ENCODE data around the gene CD48.
A peak's percentile ranks its signal among the peaks of the same experiment; 100 is the strongest.

Gene CD48

DNA sequence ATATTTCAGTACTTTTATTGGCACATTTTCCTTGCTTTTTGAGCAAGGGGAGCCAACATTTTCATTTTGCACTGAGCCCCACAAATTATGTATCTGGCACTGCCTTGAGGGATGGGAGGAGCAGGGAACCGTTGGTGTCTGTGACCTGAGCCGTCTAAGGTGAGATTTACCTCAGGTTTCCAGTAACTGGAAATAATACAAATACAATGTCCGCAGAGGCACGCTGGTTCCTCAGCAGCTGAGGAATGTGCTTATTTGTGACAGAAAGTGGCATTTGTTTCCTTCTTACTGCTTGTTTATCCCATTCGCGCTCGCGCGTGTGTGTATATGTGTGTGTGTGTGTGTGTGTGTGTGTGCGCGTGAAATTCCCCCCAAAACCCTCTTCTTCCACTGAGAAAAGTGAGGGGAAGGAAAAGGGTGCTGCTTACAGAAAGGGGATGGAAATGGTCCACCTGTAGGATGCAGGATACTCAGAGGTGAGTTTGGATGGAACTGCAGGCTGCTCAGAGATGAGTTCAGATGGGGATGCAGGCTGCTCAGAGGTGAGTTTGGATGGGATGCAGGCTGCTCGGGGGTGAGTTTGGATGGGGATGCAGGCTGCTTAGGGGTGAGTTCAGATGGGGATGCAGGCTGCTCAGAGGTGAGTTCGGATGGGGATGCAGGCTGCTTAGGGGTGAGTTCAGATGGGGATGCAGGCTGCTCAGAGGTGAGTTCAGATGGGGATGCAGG lies 34.6 kb downstream of the CD48 start:
- no peak for DNase-seq (ENCODE audit: low read depth in 2 of 2)

DNA sequence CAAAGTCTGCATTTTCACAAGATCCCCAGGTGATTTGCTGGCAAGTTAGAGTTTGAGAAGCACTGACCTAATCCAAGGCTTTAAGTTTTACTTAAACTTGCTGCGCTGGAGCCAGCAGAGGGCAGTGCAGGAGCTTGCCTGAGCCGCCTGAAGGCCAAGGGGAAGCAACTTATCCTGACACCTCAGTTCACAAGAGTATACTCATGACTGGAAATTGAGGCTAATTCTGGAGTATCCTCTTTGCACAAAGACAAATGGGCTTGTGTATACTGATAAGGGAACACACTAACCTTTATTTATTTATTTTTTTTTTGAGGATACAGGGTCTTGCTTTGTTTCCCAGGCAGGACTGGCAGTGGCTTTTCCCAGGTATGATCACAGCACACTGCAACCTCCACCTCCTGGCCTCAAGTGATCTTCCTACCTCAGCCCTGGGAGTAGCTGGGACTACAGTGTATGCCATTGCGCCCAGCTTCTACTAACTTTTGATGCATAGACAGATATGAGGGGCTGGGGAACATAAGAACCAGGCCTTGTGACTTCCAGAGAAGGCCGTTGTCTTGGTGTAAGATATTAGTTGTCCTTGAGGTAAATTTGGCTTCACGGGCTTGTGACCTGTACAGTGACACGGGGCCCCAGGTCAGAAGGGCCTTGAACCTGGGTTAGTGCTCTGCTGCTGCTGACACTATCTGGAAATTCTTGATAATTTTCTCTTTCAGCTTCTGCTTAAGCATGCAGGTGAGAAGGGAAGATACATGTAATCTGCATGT lies 35.8 kb downstream of the CD48 start:
- DNase-seq (ENCODE audit: low read depth in 2 of 2), result peak in 1 of 2 experiments; percentile 7

DNA sequence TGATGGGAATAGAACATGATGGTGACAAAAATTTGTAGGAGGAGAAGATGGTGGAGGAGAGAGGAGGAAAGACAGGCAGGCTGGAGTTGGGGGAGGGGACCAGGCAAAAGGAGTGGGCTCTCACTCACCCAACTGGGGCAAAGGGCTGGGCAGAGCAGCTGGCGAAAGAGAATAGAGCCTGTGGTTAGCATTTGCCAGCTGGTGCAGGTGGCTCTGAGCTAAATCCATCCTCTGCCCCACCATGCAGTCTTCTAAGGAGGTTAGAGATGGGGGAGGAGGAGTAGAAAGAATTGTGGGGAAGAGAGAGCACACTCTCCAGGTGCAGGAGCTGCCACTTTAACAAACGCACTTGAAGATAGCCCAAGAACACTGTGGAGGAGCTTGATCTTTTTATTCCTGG lies 37.2 kb downstream of the CD48 start:
- no peak for DNase-seq (ENCODE audit: low read depth in 2 of 2)

DNA sequence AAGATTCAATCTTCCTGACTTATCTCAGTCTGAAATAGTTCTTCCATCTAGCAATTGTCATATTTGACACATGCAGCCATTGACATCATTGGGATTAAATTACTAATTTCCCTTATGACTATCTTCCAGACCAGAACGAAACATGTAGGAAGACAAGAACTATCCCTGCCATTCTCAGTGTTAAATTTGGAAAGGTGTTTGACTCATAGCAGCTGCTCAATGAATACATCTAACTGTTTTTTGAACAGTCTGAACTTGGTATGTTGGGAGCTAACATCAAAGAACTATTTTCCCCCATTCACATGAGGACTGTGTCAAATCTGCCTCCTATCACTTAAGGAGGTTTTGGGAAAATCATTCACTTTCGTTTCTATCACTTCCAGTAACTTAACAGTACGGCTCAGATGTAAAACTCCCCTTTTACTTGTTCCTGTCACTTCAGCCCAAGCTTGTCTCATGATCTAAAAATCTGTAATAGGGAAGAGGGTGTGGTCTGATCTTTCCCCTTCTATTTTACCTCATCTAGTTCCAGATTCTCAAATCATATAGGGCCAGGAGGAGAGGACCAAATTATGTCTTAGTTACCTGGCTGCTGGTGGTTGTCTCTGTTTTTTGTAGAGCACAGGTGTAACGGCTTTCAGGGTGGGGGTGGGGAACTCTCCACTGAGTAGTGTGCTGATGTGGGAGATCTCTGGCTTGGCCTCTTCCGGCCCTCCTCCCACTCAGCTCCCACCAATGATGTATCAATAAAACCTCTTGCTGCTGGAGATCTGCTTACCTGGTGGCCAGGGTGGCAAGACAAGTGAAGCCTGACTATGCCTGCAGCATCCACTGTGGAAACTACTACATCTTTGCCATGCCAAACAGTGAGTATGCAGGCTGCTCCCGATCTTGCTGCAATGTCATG lies 38.6 kb downstream of the CD48 start:
- DNase-seq (ENCODE audit: low read depth in 2 of 2), result no peak

DNA sequence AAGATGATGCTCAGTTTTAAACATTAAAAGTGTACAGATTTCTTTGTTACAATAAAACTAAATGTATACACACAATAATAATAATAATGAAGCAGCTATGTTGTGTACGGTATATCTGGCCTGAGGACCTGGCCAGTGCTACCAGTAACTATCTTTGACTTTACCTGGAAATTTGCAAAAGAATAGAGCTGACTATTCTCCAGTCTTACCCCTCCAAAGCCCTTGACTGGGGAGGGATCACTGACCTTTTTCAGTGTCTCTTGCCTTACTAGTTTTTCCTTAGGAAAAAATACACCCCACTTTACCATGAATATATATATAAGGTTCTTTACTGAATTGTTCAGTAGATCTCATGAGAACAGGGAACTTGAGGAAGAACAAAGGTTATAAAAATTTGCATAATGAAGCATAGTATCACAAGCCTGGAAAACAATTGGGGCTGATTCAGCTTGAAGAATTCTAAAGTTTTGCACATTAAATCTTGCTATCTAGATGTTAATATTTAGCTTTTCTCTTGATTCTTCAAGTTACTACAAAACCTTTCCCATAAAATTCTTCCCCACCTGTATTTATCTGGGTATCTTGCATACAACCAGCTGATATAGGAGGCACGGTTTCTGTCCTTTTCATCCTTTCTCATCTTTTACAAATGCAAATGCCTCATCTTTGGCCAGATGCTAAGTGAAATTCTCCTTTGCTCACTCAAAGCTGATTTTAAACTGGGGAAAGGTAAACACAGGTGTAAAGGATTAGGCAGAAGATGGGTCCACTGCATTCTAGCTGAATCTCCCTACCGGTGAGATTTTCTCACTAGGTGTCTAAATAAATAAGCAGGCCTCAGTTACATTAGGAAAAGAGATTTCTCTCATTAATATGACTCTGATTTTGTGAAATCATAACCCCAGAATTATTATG lies 39.8 kb downstream of the CD48 start:
- DNase-seq (ENCODE audit: low read depth in 2 of 2), result no peak

DNA sequence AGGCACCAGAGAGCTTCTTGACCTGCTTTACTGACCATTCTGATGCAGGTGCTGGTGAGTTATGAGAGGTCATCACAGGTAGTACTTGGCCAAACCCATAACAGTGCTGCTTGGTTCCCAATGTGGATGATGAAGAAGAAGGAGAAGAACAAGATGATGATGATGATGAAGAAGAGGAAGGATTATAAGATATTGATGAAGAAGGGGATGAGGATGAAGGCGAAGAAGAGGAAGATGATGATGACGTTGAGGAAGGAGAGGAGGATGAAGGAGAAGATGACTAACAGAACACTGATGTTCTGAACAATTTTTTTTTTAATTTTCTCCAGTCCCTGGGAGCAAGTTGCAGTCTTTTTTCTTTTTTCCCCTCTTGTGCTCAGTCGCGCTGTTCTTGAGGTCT lies 40.9 kb downstream of the CD48 start:
- no peak for DNase-seq (ENCODE audit: low read depth in 2 of 2)

DNA sequence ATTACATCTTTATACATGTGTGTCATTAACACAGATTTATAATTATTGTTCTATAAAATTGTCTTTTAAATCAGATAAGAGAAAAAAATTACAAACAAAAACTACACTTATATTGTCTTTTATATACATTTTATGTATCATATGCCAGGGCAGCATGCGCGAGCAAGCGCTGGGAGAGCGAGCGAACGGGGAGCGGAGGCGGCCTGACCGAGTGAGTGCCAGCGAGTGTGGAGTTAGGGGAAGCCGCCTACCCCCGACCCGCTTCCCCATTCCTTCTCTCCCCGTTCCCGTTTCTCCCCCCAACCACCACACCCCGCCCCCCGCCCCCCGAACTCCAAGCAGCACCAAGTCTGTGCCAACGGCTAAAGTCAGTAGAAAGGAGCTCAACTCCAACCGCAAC lies 41.8 kb downstream of the CD48 start:
- no peak for DNase-seq (ENCODE audit: low read depth in 2 of 2)

DNA sequence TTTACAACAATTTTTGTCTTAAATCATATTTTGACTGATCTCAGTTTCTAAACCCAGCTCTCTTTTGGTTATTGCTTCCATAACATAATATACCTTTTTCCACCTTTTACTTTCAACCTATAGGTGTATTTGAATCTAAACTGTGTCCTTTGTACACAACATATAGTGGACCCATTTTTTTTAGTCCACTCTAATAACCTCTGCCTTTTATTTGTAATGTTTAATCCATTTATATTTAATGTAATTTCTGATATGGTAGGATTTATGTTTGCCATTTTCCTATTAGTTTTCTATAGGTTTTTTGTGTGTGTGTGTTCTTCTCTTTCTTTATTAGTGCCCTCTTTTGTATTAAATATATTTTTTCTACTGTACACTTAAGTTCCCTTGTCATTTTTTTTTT lies 42.3 kb downstream of the CD48 start:
- DNase-seq (ENCODE audit: low read depth in 2 of 2), result no peak

DNA sequence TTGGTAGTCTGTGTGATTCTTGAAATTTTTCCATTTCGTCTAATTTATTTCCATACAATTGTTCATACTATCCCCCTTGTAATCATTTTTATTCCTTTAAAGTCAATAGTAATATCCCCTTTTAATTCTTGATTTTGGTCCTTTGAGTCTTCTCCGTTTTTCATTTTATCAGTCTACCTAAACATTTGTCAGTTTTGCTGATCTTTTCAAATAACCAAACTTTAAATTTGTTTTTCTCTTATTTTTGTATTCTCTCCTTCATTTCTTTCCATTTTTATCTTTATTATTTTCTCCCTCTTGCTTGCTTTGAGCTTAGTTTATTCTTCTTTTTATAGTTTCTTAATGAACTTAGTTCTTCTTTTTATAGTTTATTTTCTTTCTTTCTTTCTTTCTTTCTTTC lies 43.7 kb downstream of the CD48 start:
- no peak for DNase-seq (ENCODE audit: low read depth in 2 of 2)

DNA sequence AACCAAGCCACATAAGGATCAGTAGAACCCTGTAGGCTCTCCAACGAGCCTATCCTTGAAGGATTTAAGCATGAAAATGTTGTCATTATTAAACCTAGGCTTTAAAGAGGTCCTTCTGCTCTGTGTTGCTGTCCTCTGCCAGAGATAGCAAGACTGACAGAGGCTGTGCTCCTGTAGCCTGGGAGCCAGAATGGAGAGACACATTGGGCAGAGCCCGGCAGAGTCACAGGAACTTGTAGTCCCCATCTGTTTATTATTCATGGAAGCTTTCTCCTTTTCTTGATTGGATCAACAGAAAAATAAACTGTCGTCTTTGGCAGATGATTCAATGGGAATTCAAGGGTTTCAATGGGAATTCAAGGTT lies 45.6 kb downstream of the CD48 start:
- no peak for DNase-seq (ENCODE audit: low read depth in 2 of 2)

DNA sequence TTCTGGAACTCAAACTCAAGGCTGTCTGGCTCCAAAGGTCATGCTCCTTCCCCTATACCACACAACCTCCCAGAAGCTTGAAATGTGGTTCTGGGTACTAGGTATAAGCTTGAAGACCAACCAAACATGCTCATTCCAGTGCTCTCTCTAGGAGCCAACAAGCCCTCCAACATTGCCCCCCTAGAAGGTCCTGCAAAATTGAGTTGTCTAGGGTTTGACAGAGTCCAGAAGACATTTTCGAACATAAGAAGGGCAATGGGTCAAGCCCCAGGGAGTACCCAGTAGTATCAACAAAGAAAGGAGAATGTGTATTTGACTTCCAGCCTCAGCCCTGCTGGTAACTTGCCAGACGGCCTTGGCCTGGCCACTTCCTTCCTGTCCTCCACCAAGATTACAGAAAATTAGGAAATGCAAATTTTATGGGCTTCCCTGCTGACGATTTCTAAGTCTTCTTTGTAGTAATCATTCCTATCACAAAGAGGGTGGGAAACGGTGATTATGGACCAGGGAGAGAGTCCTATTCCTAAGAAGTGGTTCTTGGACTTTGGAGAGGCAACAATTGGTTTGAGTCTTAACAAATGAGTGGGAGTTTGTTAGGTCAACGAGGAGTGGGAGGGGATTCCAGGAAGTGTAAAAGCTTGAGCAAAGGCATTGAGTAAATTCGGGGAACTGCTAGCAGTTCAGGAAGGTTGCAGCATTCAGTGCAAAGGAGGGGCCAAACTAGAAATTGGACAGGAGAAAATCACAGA lies 46.1 kb downstream of the CD48 start:
- no peak for DNase-seq (ENCODE audit: low read depth in 2 of 2)

DNA sequence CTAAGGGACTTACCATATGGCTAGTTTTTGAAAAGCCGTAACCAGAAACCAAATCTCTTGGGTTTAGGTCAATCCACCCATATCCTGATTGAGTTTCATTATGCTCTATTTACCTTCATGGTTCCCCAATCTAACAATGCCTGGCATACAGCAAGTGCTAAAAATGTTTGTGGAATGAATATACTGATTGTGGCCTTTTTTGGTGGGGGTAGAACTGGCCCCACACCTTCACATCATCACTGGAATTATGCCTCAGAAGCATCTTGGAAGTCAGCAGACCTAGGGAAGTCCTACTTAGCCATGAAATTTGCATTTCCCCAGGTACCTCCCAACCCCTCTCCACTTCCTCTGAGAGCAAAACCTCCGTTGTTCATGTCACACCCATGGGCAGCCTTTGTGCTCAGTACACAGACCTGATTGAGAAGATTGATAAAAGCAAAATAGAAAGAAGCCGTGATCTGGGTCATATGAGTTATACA lies 47.0 kb downstream of the CD48 start:
- no peak for DNase-seq (ENCODE audit: low read depth in 2 of 2)

DNA sequence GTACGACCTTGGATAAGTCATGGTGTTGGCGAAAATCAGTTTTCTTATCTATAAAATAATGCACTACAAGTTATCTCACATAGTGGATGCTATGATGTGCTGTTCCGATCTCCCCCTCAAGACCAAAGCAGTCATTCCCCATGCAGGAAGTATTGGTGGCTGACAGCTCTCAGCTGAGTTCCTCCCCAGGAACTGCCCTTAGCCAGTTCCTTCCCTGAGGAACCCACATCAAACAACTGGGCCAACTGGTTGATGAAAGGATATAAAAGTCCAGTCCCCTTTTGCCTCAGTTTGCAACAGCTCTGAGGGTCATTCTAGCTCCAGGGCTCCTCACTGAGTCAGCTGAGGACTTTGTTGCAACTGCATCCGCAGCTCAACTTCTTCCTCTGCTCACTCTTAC lies 48.7 kb downstream of the CD48 start:
- DNase-seq (ENCODE audit: low read depth in 2 of 2), result no peak

DNA sequence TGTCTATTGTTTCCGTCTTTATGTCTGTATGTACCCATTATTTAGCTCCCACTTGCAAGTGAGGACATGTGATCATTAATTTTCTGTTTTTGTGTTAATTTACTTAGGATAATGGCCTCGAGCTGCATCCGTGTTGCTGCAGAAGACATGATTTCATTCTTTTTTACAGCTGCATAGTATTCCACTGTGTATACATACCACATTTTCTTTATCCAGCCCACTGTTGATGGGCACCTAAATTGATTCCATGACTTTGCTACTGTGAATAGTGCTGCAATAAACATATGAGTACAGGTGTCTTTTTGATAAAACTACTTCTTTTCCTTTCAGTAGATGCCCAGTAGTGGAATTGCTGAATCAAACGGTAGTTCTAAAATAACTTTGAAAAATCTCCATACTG lies 52.1 kb downstream of the CD48 start:
- DNase-seq (ENCODE audit: low read depth in 2 of 2), result no peak

DNA sequence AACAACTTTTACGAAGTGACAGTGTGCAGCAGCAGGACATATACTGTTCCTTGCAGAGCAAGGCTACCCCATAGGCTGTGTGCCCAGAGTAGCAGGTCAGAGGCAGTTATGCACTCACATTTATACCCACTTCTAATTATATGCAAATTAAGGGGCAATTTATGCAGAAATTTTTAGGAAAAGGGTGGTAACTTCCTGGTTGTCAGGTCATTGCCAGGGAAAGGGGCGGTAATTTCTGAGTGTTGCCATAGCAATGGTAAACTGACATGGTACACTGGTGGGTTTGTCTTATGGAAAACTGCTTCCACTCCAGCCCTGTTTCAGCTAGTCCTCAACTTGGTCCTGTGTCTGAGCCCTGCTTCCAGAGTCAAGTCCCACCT lies 52.8 kb downstream of the CD48 start:
- no peak for DNase-seq (ENCODE audit: low read depth in 2 of 2)

DNA sequence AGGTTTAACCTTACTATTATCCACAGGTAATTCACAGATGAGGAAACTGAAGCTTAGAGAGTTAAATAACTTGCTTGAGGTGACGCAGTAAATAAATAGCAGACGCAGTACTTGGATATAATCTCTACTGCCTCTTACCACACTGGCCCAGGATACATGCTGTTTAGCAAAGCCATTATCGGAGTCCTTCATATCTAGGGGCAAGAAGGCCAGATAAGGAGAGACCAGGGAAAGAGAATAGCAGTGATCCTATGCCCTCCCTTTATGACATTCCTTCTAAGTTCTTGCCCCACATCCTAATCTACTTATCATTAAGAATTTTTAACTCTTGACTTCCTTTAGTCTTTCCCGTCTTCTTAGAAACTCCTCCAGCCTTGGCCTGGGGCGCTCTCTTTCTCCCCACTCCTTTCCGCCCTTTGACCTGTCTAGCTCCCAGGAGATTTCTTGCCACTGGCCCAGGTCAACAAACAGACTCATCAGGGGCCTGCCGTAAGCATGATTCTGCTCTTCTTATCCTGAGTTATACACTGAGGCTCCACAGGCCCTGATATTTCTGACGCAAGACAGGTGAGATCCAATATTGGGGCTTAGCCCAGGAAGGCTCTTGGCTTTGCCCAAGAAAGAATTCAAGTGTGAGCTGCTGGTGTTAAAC lies 53.3 kb downstream of the CD48 start:
- DNase-seq (ENCODE audit: low read depth in 2 of 2), result no peak

DNA sequence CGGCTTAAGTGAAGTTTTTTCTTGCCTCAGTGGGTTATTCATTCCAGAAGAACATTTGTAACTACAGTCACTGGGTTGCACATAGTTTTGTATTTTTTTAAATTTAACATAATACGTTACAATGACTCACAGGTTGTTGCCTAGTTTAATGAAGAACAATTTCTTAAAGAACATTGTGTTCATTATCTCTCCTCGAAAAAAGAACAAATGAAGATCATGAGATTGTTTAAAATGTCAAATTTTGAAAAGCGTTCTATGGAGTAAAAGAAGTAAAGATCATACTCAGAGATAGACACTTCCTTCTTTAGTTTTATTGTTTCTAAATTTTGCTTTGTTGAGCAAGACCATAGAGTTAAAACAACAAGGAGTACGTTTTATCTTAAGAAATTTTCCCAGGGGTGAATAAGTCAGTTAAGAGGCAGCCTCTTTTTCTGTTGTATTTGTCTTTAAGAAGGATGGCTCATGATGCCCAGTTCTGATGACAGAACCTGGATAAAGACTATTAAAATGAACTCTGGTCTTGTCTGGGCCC lies 54.3 kb downstream of the CD48 start:
- no peak for DNase-seq (ENCODE audit: low read depth in 2 of 2)

DNA sequence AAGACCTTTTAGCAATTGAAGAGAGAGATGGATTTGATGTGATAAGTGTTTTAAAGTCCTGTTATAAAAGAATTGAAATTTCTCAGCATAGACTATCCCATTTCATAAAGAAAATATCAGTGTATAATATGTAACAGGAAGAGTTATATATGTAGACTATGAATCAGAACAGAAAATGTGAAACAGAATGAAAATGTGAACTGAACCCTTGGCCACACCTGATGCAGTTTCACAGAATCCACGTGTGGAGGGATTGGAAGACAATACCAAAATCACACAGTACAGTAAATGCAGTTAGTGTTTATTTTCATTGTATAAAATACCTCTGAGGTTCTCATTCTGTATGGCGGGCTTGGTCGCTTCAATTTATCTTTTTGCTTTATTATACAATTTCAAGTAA lies 54.9 kb downstream of the CD48 start:
- DNase-seq (ENCODE audit: low read depth in 2 of 2), result no peak

DNA sequence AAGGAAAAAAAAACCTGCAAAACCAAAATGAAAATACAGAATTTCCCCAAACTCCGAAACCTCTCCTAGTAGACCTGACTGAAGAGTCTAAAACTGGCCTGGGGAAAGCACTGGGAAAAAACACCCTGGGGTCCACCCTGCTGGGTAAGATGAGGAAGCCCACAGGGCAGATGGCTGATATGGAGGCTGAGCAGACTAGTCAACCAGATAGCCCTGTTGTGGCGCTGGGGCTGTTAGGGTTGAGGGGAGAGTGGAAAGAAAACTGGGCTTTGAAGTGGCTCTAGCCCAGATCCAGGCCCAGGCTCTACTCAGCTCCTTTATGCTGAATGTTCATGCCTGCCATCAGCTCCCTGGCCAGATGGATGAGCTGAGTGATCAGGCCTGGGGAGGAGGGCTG lies 58.0 kb downstream of the CD48 start:
- no peak for DNase-seq (ENCODE audit: low read depth in 2 of 2)
